Heart left ventricle (tissue), 16 donors: ENCODE measurements around the gene ACOX2. TPM values are rescaled to one million over a fixed set of nuclear protein-coding genes. Genes with fewer than 3 reads are reported as not detected.
A peak's percentile ranks its signal among the peaks of the same experiment; 100 is the strongest.

ENCODE experiments used
- ATAC-seq, 4 donors: fragments of 200-7000 bp; cut with Tn5 transposase; one replicate each; pipeline ENCODE4 v1.9.1; 2020 to 2022; ENCODE audit warnings: moderate library complexity in 4 of 4, mild to moderate bottlenecking in 3 of 4, moderate number of reproducible peaks in 1 of 4
- DNase-seq, 5 donors: peaks; one replicate each; pipeline ENCODE4 v3.0.0-alpha.2; 2020
- H3K27ac ChIP-seq, 12 donors: fragments of 200-600 bp; sonication (generic) in 4 of 12; one replicate each; pipeline versions ENCODE4 v1.5.0 to v1.8.0; 2016 to 2022; ENCODE audit warnings: mild to moderate bottlenecking in 2 of 12
- H3K27me3 ChIP-seq, 9 donors: fragments of 200-600 bp; sonication (generic) in 2 of 9; one replicate each; pipeline versions ENCODE4 v1.5.1 to v1.8.0; 2016 to 2022; ENCODE audit warnings: mild to moderate bottlenecking in 3 of 9
- H3K36me3 ChIP-seq, 9 donors: fragments of 200-600 bp; sonication (generic) in 2 of 9; one replicate each; pipeline versions ENCODE4 v1.5.0 to v1.8.0; 2018 to 2022; ENCODE audit warnings: mild to moderate bottlenecking in 2 of 9
- H3K4me1 ChIP-seq, 12 donors: fragments of 200-600 bp; sonication (generic) in 4 of 12; one replicate each; pipeline versions ENCODE4 v1.5.0 to v1.8.0; 2016 to 2022; ENCODE audit warnings: mild to moderate bottlenecking in 3 of 12
- H3K4me3 ChIP-seq, 12 donors: fragments of 200-600 bp; sonication (generic) in 4 of 12; one replicate each; pipeline versions ENCODE4 v1.5.0 to v1.8.0; 2017 to 2022; ENCODE audit warnings: mild to moderate bottlenecking in 9 of 12, moderate library complexity in 4 of 12
- H3K9me3 ChIP-seq, 12 donors: fragments of 200-600 bp; sonication (generic) in 4 of 12; one replicate each; pipeline versions ENCODE4 v1.5.0 to v1.8.0; 2016 to 2022; ENCODE audit warnings: mild to moderate bottlenecking in 1 of 12
- POLR2A ChIP-seq, 2 donors: fragments of 450-650 bp; IDR thresholded peaks; one replicate each; pipeline ENCODE4 v1.6.1; 2017; ENCODE audit warnings: antibody characterized with exemption in 2 of 2, mild to moderate bottlenecking in 2 of 2, moderate library complexity in 2 of 2
- WGBS, 4 donors: extraction: QIAGEN DNeasy Blood & Tissue Kit in 2 of 4; methylation state at CpG; one replicate each; pipeline versions ENCODE4 v1.1.5 to v1.1.7; 2013 to 2018; 5-methylcytosine and 5-hydroxymethylcytosine counted together
- intact Hi-C, 10 donors: fragments of 100-400 bp; cut with DNase I; formaldehyde crosslinking; loops; one replicate each; pipeline versions ENCODE4 v1.11.1 to v1.14.2; 2022
- polyA plus RNA-seq, 2 donors: library from polyadenylated mRNA; stranded (reverse); fragments of 200-250 nt; gene quantifications; one replicate each; pipeline ENCODE4 v1.2.3, GENCODE V29; 2013
- total RNA-seq, 9 donors: library from RNA; depleted of rRNA in 2 of 9; stranded (reverse); fragments of >200 nt in 2 of 9; fragmentation: NEBNext Ultra II Directional in 3 of 9; extraction: Animal tissue kit (Norgen Biotek cat#: 25700) in 3 of 9; gene quantifications; one replicate each; pipeline versions ENCODE4 v1.1.0 to v1.2.4, GENCODE V29; 2016 to 2023
- TF ChIP-seq, protein P1 (sequence below), 12 donors: fragments of 200-600 bp; sonication (generic) in 4 of 12; IDR thresholded peaks; one replicate each; pipeline versions ENCODE4 v1.5.0 to v1.8.0; 2018 to 2022; ENCODE audit warnings: antibody characterized with exemption in 12 of 12, mild to moderate bottlenecking in 5 of 12
- donor health status: ischemic (EF 13 %, LVEDD 7.1; RV severe dilation, severe dysfunction).
- donor health status: healthy with polysubstance abuse.
- donor health status: DM: no; HTN: yes; CAD: no.
- donor health status: DM: no; HTN: no; CAD: no.
- donor health status: ischemic (EF 25% LVEDD 6.9; RV normal size, moderate dysfunction).
- donor health status: ischemic (EF 25% LVEDD 5.7; RV mildly dilated, moderate dysfunction).
- donor health status: healthy.
- donor health status: DM: yes; HTN: yes; CAD: no.
- donor health status: ischemic (EF 35%, LVEDD 5.7; RV mildly dilated, moderate dysfunction).
- donor health status: nonischemic (EF 11% LVEDD 7.7; RV severe dilation, severe dysfunction).
- donor health status: DM: yes; HTN: yes; CAD: no.
- donor health status: PGD.
- donor health status: ischemic (EF 29% LVEDD 5.4; RV normal size, mild dysfunction).
- donor health status: nonischemic (EF 23%, LVEDD 6.1; RV moderate dilation, normal function).

ACOX2 gene
- total and polyA plus RNA-seq, 11 donors = 6.6 to 41.9 (median 31.1) TPM

DNA sequence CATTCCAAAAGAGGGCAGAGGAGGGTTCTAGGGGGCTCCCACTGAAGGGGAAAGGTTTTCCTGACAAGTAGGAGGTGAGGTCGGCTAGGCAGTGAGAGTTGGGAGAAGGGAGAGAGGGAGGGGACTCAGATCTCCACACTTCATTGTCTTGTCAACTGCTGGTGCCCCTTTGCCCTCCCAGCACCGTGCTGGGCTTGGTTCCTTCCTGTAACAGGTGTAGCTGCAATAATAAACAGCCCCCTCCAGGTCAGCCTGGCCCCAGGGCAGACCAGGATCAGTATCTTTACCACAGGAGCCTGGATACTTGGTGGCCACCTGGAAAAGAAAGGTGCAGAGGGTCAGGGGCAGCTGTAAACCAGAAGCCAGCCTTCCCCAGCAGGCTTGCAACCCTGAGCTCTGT lies 48.0 kb downstream of the ACOX2 start:
- DNase-seq = no peak
- Histone ChIP-seq H3K27me3 (no peaks in the 10 kb centered on the region), H3K9me3 (no peaks in the 10 kb centered on the region), H3K36me3 (no peaks in the 10 kb centered on the region), H3K4me1 (peaks cover 0 to 58% (median 24%) of the 10 kb centered on the region in 12 donors), H3K27ac (no peak overlapping the region), H3K4me3 (no peak overlapping the region)
- intact Hi-C loops = loop anchor here in 2 of 10 donors (5.0 kb wide), 2 partner anchors 52 to 162 kb away; no protein-coding TSS in a partner anchor
- TF ChIP-seq, protein P1, sequence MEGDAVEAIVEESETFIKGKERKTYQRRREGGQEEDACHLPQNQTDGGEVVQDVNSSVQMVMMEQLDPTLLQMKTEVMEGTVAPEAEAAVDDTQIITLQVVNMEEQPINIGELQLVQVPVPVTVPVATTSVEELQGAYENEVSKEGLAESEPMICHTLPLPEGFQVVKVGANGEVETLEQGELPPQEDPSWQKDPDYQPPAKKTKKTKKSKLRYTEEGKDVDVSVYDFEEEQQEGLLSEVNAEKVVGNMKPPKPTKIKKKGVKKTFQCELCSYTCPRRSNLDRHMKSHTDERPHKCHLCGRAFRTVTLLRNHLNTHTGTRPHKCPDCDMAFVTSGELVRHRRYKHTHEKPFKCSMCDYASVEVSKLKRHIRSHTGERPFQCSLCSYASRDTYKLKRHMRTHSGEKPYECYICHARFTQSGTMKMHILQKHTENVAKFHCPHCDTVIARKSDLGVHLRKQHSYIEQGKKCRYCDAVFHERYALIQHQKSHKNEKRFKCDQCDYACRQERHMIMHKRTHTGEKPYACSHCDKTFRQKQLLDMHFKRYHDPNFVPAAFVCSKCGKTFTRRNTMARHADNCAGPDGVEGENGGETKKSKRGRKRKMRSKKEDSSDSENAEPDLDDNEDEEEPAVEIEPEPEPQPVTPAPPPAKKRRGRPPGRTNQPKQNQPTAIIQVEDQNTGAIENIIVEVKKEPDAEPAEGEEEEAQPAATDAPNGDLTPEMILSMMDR (IDR thresholded peaks at IDR 0.05) = no peak
- TF ChIP-seq POLR2A (IDR thresholded peaks at IDR 0.05) = no peak
- no peak for ATAC-seq
- 29 to 51% (median 46%) methylated on average over 2 of the region's 2 CpGs for WGBS, 4 donors

DNA sequence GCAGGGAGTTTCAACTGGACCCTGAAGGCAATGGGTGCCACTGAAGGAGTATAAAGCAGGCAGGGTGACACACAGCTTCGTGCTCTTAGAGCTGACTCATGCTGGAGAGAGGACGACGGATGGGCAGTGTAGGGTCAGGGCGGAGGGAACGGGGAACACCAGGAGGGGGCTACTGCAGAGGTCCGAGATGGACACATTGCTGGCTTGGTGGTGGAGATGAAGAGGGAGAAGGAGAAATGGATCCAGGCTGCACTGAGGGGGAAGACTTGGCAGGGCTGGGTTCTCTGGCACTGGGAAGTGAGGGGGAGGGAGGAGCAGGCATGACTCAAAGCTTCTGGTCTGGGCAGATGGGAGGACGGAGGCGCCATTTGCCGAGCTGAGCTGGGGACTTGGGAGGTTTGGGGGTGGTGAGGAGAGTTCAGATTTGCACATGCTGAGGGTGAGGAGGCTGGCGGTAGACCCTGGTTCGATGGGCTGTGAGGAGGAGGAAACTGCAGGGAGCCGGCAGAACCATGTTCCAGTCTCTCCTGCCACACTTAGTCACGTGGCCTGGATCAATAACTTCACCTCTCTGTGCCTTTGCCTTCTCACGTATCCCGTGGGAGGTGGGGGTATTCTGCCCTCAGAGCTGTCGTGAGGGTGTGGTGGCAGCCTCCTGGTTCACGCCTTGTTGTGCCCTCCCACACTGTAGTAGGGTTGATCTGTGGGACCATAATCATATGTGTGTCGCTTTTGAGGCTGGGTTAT lies 49.7 kb downstream of the ACOX2 start:
- Histone ChIP-seq H3K4me1 (peaks cover 0 to 61% (median 17%) of the 10 kb centered on the region in 12 donors), H3K9me3 (no peaks in the 10 kb centered on the region), H3K27ac (peak overlapping the region in 1 of 12 donors; percentile 32), H3K4me3 (no peak overlapping the region), H3K27me3 (no peaks in the 10 kb centered on the region), H3K36me3 (no peaks in the 10 kb centered on the region)
- intact Hi-C loops = loop anchor here in 2 of 10 donors (5.0 kb wide), 2 partner anchors 50 to 160 kb away; no protein-coding TSS in a partner anchor
- TF ChIP-seq, protein P1 (IDR thresholded peaks at IDR 0.05) = no peak
- no peak for TF ChIP-seq POLR2A (IDR thresholded peaks at IDR 0.05)
- WGBS, 4 donors = 69 to 79% (median 74%) methylated on average over 18 of the region's 18 CpGs
- peak in 1 of 4 donors; percentile 23 for ATAC-seq
- peak in 3 of 5 donors; percentile 26 to 67 (median 39) for DNase-seq

- H3K4me1 ChIP-seq = peaks cover 0 to 59% (median 13%) of the 10 kb centered on the region in 12 donors
- intact Hi-C loops = loop anchor here in 2 of 10 donors (5.0 kb wide), 2 partner anchors 49 to 159 kb away; no protein-coding TSS in a partner anchor
- H3K27ac ChIP-seq = peak overlapping the region in 1 of 12 donors; percentile 32
These were observed 51.1 kb downstream of the ACOX2 start for GRCh38 chr3:58485801-58486435.

More at GRCh38 chr3:58485801-58486435, 51.1 kb downstream of the ACOX2 start:
- Histone ChIP-seq H3K4me3 (no peak overlapping the region), H3K36me3 (no peaks in the 10 kb centered on the region), H3K27me3 (no peaks in the 10 kb centered on the region), H3K9me3 (no peaks in the 10 kb centered on the region)
- WGBS, 4 donors = 86 to 91% (median 89%) methylated on average over 6 of the region's 6 CpGs
- DNase-seq (no peak), ATAC-seq (no peak)
- TF ChIP-seq POLR2A (IDR thresholded peaks at IDR 0.05) = no peak
- TF ChIP-seq, protein P1 (IDR thresholded peaks at IDR 0.05) = no peak
